Hematopoietic multipotent progenitor cell treated with erythropoietin and hydrocortisone succinate and interleukin-3 and kit ligand, for 8 days (in vitro differentiated cells): ENCODE results near the gene EPHA5.

ENCODE experiments used
- DNase-seq: peaks from one replicate; pipeline ENCODE4 v3.0.0-alpha.2; 2015

Gene EPHA5

GRCh38 chr4:65670331-65671031, at the start of gene EPHA5:
TSS of gene EPHA5 (minus strand) at chr4:65670489. CDS start at chr4:65669742, 747 bp downstream.
- DNase-seq = no peak

- no peak for DNase-seq
Observed at GRCh38 chr4:65719635-65720034, 49.3 kb upstream of the EPHA5 start.

GRCh38 chr4:65698631-65699030, 28.3 kb upstream of the EPHA5 start:
- DNase-seq = no peak

- DNase-seq = no peak
Observed at GRCh38 chr4:65696436-65696835, 26.1 kb upstream of the EPHA5 start.

DNA sequence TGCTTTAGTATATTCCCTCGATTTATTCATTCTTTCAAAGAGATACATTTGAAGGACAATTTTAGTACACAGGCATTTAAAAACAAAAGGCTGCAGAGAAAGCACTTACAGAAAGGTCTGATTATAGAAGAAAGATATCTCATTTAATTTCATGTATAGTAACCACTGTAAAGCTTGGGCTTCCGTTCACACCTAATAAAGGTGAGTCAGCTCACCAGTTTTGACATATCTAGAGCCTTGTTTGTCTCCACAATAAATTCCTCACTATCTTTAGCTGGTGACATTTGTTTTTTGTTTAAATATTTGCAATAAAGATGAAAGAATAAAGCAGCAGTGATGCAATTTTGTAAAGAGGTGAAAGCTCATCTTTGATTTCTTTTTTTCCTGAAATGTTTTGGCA, 1.1 kb upstream of the EPHA5 start:
- no peak for DNase-seq

DNA sequence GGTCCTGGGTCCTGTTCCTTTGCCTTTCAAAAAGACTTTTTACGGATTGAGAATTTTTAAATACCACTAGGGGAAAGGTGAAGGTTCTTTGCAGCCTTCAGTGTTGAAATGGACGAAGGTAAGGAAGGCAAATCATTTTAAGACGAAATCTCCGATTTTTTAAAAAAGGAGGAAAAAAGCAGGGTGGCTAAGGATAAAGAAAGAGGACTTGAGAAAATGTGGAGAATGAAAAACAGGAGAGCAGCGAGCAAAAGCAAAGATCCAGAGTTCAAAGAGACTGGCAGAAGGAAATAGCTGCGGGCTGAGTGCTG, 314 bp downstream of the EPHA5 start:
- DNase-seq = no peak

- no peak for DNase-seq
Observed at GRCh38 chr4:65669111-65670019, 924 bp downstream of the EPHA5 start.

DNA sequence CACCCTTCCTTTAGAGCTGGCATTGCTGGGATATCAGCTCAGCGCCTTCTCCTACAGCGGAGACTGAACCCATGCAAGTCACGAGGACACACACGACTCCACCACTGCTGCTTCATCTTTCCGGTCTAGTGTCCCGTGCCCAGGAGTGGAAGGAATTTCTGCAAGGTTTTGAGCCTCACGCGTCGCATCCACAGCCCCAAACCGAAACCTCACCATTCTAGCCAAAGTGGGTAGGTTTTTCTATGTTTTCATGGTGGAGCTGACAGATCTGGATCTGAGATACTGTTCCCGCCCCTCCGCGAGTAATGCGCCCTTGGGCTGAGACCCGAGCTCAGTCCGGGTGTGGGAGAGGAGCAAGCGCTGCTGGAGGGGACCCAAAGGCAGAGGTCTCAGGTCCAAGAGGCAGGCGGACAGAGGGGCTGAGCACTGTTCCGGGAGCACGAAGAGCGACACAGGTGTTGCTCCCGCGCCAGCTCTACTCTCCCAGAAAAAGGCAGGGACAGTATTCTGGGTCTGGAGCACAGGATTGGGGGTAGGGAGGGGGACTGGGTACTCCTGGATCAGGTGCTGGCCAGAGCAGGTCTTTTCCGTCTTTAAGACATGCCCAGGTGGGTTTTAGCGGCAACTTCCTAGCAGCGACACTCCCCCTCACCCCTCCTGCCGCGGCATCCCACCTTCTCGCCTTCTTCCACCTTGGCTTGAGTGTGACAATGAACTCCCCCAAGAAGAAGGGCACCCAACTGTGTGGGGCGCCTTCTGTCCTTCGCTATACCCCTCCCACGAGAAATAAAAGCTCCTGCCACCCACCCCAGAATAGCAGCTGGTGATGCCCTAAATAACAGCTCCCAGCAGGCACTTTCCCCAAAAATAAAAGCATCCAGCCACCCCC, 1.8 kb downstream of the EPHA5 start:
- no peak for DNase-seq

- DNase-seq = no peak
Observed at GRCh38 chr4:65667506-65668041, 2.7 kb downstream of the EPHA5 start.

- DNase-seq = no peak
Observed at GRCh38 chr4:65665771-65666523, 4.3 kb downstream of the EPHA5 start.

- no peak for DNase-seq
Observed at GRCh38 chr4:65661471-65661870, 8.8 kb downstream of the EPHA5 start.

- no peak for DNase-seq
Observed at GRCh38 chr4:65658117-65658516, 12.2 kb downstream of the EPHA5 start.

- no peak for DNase-seq
Observed at GRCh38 chr4:65656008-65656407, 14.3 kb downstream of the EPHA5 start.

DNA sequence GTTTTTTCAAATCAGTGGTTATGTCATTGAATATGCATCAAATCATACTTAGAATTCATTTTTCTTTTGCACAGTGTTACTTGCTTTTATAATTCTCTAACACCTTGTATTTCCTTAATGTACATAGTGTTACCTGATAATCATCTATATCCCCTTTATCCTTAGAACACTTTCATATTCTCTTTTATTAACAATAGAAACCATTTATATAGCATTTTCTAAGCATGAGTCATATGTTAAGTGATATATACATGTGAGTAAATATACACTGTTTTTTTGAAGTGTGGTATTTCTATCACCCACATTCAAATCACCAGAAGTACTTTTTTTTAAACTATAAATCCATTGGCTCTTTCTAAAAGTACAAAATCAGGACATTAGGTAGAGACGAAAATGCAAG, 15.3 kb downstream of the EPHA5 start:
- no peak for DNase-seq

GRCh38 chr4:65653740-65654361, 16.4 kb downstream of the EPHA5 start:
- DNase-seq = no peak

GRCh38 chr4:65651751-65652150, 18.5 kb downstream of the EPHA5 start:
- DNase-seq = no peak

GRCh38 chr4:65651031-65651430, 19.3 kb downstream of the EPHA5 start:
- DNase-seq = no peak

GRCh38 chr4:65646136-65646535, 24.2 kb downstream of the EPHA5 start:
- no peak for DNase-seq

GRCh38 chr4:65645185-65645584, 25.1 kb downstream of the EPHA5 start:
- no peak for DNase-seq

- DNase-seq = no peak
Observed at GRCh38 chr4:65635051-65635821, 35.1 kb downstream of the EPHA5 start.

DNA sequence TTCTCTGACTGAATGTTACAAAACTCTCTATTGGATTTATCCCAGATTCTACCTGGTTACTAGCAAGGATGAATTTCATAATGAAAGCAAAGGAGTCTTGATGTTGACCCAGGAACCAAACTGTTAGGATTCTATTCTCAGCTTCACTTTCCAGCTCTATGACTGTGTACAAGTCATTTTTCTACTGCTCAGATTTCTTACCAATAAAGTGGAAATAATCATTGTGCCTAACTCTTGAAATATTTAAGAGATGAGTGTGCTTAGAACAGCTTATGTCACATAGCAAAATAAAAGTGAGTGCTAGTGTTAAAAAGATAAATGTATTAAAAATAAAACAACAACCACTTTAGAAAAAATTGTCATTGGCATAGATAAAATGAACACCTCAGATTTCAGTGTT, 45.6 kb downstream of the EPHA5 start:
- DNase-seq = no peak
